Measurements from ENCODE around the gene PAPLN. TPM values are rescaled to one million over a fixed set of nuclear protein-coding genes. Genes with fewer than 3 reads are reported as not detected.

Gene PAPLN
- total and polyA plus RNA-seq, 4 donors: 0.68 to 2.8 (median 1.3) TPM

GRCh38 chr14:73287071-73287470 is 49.8 kb downstream of the PAPLN start (continued):
- TF ChIP-seq, protein P1, sequence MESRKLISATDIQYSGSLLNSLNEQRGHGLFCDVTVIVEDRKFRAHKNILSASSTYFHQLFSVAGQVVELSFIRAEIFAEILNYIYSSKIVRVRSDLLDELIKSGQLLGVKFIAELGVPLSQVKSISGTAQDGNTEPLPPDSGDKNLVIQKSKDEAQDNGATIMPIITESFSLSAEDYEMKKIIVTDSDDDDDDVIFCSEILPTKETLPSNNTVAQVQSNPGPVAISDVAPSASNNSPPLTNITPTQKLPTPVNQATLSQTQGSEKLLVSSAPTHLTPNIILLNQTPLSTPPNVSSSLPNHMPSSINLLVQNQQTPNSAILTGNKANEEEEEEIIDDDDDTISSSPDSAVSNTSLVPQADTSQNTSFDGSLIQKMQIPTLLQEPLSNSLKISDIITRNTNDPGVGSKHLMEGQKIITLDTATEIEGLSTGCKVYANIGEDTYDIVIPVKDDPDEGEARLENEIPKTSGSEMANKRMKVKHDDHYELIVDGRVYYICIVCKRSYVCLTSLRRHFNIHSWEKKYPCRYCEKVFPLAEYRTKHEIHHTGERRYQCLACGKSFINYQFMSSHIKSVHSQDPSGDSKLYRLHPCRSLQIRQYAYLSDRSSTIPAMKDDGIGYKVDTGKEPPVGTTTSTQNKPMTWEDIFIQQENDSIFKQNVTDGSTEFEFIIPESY (IDR thresholded peaks at IDR 0.05): no peak
- no peak for TF ChIP-seq TAF1 (conservative IDR thresholded peaks at IDR 0.05)
- no peak for TF ChIP-seq JUND (IDR thresholded peaks at IDR 0.05)
- no peak for TF ChIP-seq GABPA (IDR thresholded peaks at IDR 0.05 in 1 of 2, conservative IDR thresholded peaks at IDR 0.05 in 1 of 2)
- no peak for TF ChIP-seq RAD21 (IDR thresholded peaks at IDR 0.05)
- no peak for TF ChIP-seq EGR1 (IDR thresholded peaks at IDR 0.05; ENCODE audit: low read depth in 2 of 2)
- TF ChIP-seq YY1 (IDR thresholded peaks at IDR 0.05): no peak
- TF ChIP-seq, protein P2, sequence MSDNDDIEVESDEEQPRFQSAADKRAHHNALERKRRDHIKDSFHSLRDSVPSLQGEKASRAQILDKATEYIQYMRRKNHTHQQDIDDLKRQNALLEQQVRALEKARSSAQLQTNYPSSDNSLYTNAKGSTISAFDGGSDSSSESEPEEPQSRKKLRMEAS (IDR thresholded peaks at IDR 0.05): no peak

- TF ChIP-seq SP1 (IDR thresholded peaks at IDR 0.05) (no peak), HNF4G (IDR thresholded peaks at IDR 0.05) (no peak), CTCF (IDR thresholded peaks at IDR 0.05; ENCODE audit: low read depth, low read length, missing input control) (no peak), FOXA2 (IDR thresholded peaks at IDR 0.05) (no peak), RAD21 (IDR thresholded peaks at IDR 0.05) (no peak)
- Histone ChIP-seq H3K36me3 (ENCODE audit: control insufficient read depth in 4 of 4, insufficient read depth in 3 of 4, low read depth in 1 of 4, low read length in 3 of 4) (peaks cover 2 to 42% (median 19%) of the 10 kb centered on the region in 4 donors), H3K9me3 (ENCODE audit: control insufficient read depth in 4 of 4, low read length in 3 of 4) (no peaks in the 10 kb centered on the region), H3K27me3 (ENCODE audit: control insufficient read depth in 4 of 4, insufficient read depth in 4 of 4, low read length in 3 of 4) (no peaks in the 10 kb centered on the region), H3K4me1 (ENCODE audit: control insufficient read depth in 4 of 4, insufficient read depth in 4 of 4, low read length in 3 of 4) (no peaks in the 10 kb centered on the region), H3K9ac (ENCODE audit: low read depth in 1 of 2, low read length in 2 of 2) (no peak overlapping the region), H3K4me3 (ENCODE audit: low read depth in 1 of 3, low read length in 3 of 3) (no peak overlapping the region), H3K27ac (ENCODE audit: low read depth in 1 of 2, low read length in 2 of 2) (no peak overlapping the region)
- DNase-seq (ENCODE audit: low spot score): no peak
- WGBS: 69% methylated on average over 3 of the region's 3 CpGs
These were observed 52.0 kb downstream of the PAPLN start for GRCh38 chr14:73289308-73289707.

- Histone ChIP-seq H3K36me3 (ENCODE audit: control insufficient read depth in 4 of 4, insufficient read depth in 3 of 4, low read depth in 1 of 4, low read length in 3 of 4) (peaks cover 2 to 39% (median 21%) of the 10 kb centered on the region in 4 donors), H3K4me1 (ENCODE audit: control insufficient read depth in 4 of 4, insufficient read depth in 4 of 4, low read length in 3 of 4) (no peaks in the 10 kb centered on the region), H3K9me3 (ENCODE audit: control insufficient read depth in 4 of 4, low read length in 3 of 4) (no peaks in the 10 kb centered on the region), H3K9ac (ENCODE audit: low read depth in 1 of 2, low read length in 2 of 2) (no peak overlapping the region), H3K27ac (ENCODE audit: low read depth in 1 of 2, low read length in 2 of 2) (no peak overlapping the region), H3K27me3 (ENCODE audit: control insufficient read depth in 4 of 4, insufficient read depth in 4 of 4, low read length in 3 of 4) (no peaks in the 10 kb centered on the region), H3K4me3 (ENCODE audit: low read depth in 1 of 3, low read length in 3 of 3) (no peak overlapping the region)
- no peak for DNase-seq (ENCODE audit: low spot score)
- WGBS: 82% methylated on average over 3 of the region's 3 CpGs
- TF ChIP-seq RXRA (IDR thresholded peaks at IDR 0.05) (no peak), CTCF (IDR thresholded peaks at IDR 0.05; ENCODE audit: low read depth, low read length, missing input control) (no peak), TAF1 (conservative IDR thresholded peaks at IDR 0.05) (no peak), RAD21 (IDR thresholded peaks at IDR 0.05) (no peak), ATF3 (IDR thresholded peaks at IDR 0.05) (no peak), FOXA2 (IDR thresholded peaks at IDR 0.05) (no peak), JUND (IDR thresholded peaks at IDR 0.05) (no peak), YY1 (IDR thresholded peaks at IDR 0.05) (no peak), SP1 (IDR thresholded peaks at IDR 0.05) (no peak), NR2F2 (IDR thresholded peaks at IDR 0.05) (no peak), HNF4G (IDR thresholded peaks at IDR 0.05) (no peak), GABPA (IDR thresholded peaks at IDR 0.05 in 1 of 2, conservative IDR thresholded peaks at IDR 0.05 in 1 of 2) (no peak), EGR1 (IDR thresholded peaks at IDR 0.05; ENCODE audit: low read depth in 2 of 2) (no peak)
- TF ChIP-seq, protein P2 (IDR thresholded peaks at IDR 0.05): no peak
- TF ChIP-seq, protein P1 (IDR thresholded peaks at IDR 0.05): no peak
- TF ChIP-seq, protein P3, sequence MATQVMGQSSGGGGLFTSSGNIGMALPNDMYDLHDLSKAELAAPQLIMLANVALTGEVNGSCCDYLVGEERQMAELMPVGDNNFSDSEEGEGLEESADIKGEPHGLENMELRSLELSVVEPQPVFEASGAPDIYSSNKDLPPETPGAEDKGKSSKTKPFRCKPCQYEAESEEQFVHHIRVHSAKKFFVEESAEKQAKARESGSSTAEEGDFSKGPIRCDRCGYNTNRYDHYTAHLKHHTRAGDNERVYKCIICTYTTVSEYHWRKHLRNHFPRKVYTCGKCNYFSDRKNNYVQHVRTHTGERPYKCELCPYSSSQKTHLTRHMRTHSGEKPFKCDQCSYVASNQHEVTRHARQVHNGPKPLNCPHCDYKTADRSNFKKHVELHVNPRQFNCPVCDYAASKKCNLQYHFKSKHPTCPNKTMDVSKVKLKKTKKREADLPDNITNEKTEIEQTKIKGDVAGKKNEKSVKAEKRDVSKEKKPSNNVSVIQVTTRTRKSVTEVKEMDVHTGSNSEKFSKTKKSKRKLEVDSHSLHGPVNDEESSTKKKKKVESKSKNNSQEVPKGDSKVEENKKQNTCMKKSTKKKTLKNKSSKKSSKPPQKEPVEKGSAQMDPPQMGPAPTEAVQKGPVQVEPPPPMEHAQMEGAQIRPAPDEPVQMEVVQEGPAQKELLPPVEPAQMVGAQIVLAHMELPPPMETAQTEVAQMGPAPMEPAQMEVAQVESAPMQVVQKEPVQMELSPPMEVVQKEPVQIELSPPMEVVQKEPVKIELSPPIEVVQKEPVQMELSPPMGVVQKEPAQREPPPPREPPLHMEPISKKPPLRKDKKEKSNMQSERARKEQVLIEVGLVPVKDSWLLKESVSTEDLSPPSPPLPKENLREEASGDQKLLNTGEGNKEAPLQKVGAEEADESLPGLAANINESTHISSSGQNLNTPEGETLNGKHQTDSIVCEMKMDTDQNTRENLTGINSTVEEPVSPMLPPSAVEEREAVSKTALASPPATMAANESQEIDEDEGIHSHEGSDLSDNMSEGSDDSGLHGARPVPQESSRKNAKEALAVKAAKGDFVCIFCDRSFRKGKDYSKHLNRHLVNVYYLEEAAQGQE (IDR thresholded peaks at IDR 0.05): no peak
These were observed 52.4 kb downstream of the PAPLN start for GRCh38 chr14:73289729-73290128.

All from liver (tissue), 9 donors.